Esophagus (tissue), 2 donors: Measurements from ENCODE around the gene MCTP2. TPM values are rescaled to one million over a fixed set of nuclear protein-coding genes. Genes with fewer than 3 reads are reported as not detected.
"Not testable (repeated sequence)": the region's sequence is repeated elsewhere in the genome, so short reads cannot be mapped to it uniquely, and the experiment has no call there.

Experiments used
- H3K27ac ChIP-seq, 2 donors: one replicate each; pipeline ENCODE4 v1.5.1; 2013; ENCODE audit warnings: low read depth in 2 of 2, mild to moderate bottlenecking in 2 of 2, inconsistent platforms in 1 of 2, low read length in 1 of 2, moderate library complexity in 1 of 2
- H3K27me3 ChIP-seq, 2 donors: one replicate each; pipeline ENCODE4 v1.6.1; 2013; ENCODE audit warnings: low read length in 2 of 2, control low read depth in 1 of 2, mild to moderate bottlenecking in 1 of 2; ENCODE audit not compliant: insufficient read depth in 2 of 2, control insufficient read depth in 1 of 2
- H3K36me3 ChIP-seq, 2 donors: one replicate each; pipeline ENCODE4 v1.6.1; 2013; ENCODE audit warnings: low read length in 1 of 2; ENCODE audit not compliant: control insufficient read depth in 2 of 2, insufficient read depth in 2 of 2
- H3K4me1 ChIP-seq, 2 donors: one replicate each; pipeline ENCODE4 v1.6.1; 2013; ENCODE audit warnings: low read length in 1 of 2; ENCODE audit not compliant: control insufficient read depth in 2 of 2, insufficient read depth in 2 of 2
- H3K4me3 ChIP-seq, 2 donors: one replicate each; pipeline ENCODE4 v1.5.1; 2013; ENCODE audit warnings: low read length in 2 of 2, mild to moderate bottlenecking in 2 of 2, low read depth in 1 of 2, moderate library complexity in 1 of 2
- H3K9me3 ChIP-seq, 2 donors: one replicate each; pipeline ENCODE4 v1.6.1; 2013; ENCODE audit warnings: mild to moderate bottlenecking in 2 of 2, low read depth in 1 of 2, low read length in 1 of 2, moderate library complexity in 1 of 2; ENCODE audit not compliant: control insufficient read depth in 2 of 2, insufficient read depth in 1 of 2
- WGBS, 2 donors: extraction: QIAGEN DNeasy Blood & Tissue Kit; methylation state at CpG; one replicate each; pipeline ENCODE4 v1.1.7; 2013; 5-methylcytosine and 5-hydroxymethylcytosine counted together
- polyA plus RNA-seq, 2 donors: library from polyadenylated mRNA; stranded (reverse); fragments of 200-250 nt; gene quantifications; one replicate each; pipeline ENCODE4 v1.2.3, GENCODE V29; 2013
- donor health status: healthy with polysubstance abuse.
- donor health status: Bipolar disorder and iron deficiency.

The MCTP2 gene
- polyA plus RNA-seq, 2 donors: 2.4 to 2.5 TPM

GRCh38 chr15:94493586-94493985 lies 262.2 kb downstream of the MCTP2 start:
- not testable (repeated sequence) for H3K4me3 ChIP-seq, H3K36me3 ChIP-seq, H3K9me3 ChIP-seq, H3K27ac ChIP-seq, H3K4me1 ChIP-seq, H3K27me3 ChIP-seq
- 33 to 56% methylated on average over 1 of the region's 1 CpG for WGBS, 2 donors

GRCh38 chr15:94494732-94495131 lies 263.4 kb downstream of the MCTP2 start:
- no peaks in the 10 kb centered on the region for H3K36me3 ChIP-seq
- 38 to 61% methylated on average over 4 of the region's 4 CpGs for WGBS, 2 donors
- H3K27me3 ChIP-seq: no peaks in the 10 kb centered on the region
- H3K27ac ChIP-seq: no peak overlapping the region
- H3K4me1 ChIP-seq: no peaks in the 10 kb centered on the region
- peaks cover 0 to 5% of the 10 kb centered on the region in 2 donors for H3K9me3 ChIP-seq
- no peak overlapping the region for H3K4me3 ChIP-seq

- H3K27ac ChIP-seq: no peak overlapping the region
- H3K4me1 ChIP-seq: no peaks in the 10 kb centered on the region
- WGBS, 2 donors: 62 to 64% methylated on average over 2 of the region's 2 CpGs
- H3K36me3 ChIP-seq: no peaks in the 10 kb centered on the region
- H3K4me3 ChIP-seq: no peak overlapping the region
- H3K9me3 ChIP-seq: peaks cover 0 to 2% of the 10 kb centered on the region in 2 donors
- H3K27me3 ChIP-seq: no peaks in the 10 kb centered on the region
These were observed 271.9 kb downstream of the MCTP2 start for GRCh38 chr15:94503293-94503692.

DNA sequence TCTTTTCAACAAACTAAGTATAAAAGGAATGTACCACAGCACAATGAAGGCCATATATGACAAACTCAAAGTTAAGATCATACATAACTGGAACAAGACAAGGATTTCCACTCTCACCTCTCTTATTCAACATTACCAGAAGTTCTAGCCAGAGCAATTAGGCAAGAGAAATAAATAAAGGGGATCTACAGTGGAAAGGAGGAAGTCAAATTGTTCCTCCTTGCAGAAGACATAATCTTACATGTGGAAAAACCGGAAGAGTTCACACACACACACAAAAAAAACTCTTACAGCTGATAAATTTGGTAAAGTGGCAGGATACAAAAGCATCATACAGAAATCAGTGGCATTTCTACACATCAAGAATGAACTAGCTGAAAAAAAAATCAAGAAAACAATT lies 277.9 kb downstream of the MCTP2 start:
- Histone ChIP-seq H3K27ac (no peak overlapping the region), H3K9me3 (no peaks in the 10 kb centered on the region), H3K27me3 (no peaks in the 10 kb centered on the region), H3K4me3 (no peak overlapping the region), H3K36me3 (no peaks in the 10 kb centered on the region), H3K4me1 (no peaks in the 10 kb centered on the region)
- WGBS, 2 donors: 75 to 85% methylated on average over 1 of the region's 1 CpG

GRCh38 chr15:94522125-94522524 lies 290.8 kb downstream of the MCTP2 start:
- 77 to 81% methylated on average over 3 of the region's 3 CpGs for WGBS, 2 donors
- Histone ChIP-seq H3K4me3 (no peak overlapping the region), H3K4me1 (peaks cover 0 to 2% of the 10 kb centered on the region in 2 donors), H3K27ac (peak overlapping the region in 1 of 2 donors; percentile 2), H3K27me3 (no peaks in the 10 kb centered on the region), H3K9me3 (no peaks in the 10 kb centered on the region), H3K36me3 (no peaks in the 10 kb centered on the region)

DNA sequence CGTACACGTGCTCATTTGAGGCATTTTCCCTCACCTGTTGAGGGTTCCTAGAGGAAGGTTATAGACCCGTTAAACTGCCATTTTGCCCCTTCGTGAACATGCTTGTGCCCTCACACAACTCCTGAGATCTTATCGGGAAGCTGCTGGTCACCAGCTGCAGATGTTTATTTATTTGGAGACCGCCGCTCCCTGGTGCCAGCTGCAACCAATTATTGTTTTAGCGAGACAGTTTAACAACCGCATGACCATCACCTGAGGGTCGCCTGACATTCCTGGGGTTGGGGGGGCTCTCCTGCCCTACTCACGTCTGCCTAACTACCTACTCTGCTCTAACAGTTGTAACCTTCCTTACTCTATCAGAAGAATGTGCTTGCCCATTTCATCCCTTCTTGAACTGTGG lies 292.5 kb downstream of the MCTP2 start:
- Histone ChIP-seq H3K9me3 (no peaks in the 10 kb centered on the region), H3K36me3 (no peaks in the 10 kb centered on the region), H3K27me3 (no peaks in the 10 kb centered on the region), H3K4me1 (peaks cover 0 to 2% of the 10 kb centered on the region in 2 donors), H3K4me3 (no peak overlapping the region), H3K27ac (no peak overlapping the region)
- 68 to 74% methylated on average over 11 of the region's 11 CpGs for WGBS, 2 donors

DNA sequence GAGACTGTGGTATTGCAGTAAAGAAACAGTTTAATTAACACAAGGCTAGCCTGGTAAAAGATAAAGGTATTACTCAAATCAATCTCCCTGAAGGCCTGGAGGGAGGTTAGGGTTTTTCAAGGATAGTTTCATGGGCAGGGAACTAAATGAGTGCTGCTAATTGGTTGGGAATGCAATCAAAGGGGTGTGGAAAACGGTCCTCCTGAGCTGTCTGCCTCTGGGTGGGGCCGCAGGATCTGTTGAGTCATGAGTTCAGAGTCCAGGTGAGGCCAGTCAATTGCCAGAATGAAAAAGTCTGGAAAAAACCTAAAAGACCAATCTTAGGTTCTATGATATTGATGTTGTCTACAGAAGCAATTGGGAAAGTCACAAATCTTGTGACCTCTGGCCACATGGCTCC lies 293.2 kb downstream of the MCTP2 start:
- WGBS, 2 donors: 52 to 64% methylated on average over 2 of the region's 2 CpGs

GRCh38 chr15:94526071-94526689 lies 294.8 kb downstream of the MCTP2 start:
- H3K4me1 ChIP-seq: peaks cover 0 to 2% of the 10 kb centered on the region in 2 donors
- no peaks in the 10 kb centered on the region for H3K36me3 ChIP-seq
- no peak overlapping the region for H3K27ac ChIP-seq
- no peak overlapping the region for H3K4me3 ChIP-seq
- no peaks in the 10 kb centered on the region for H3K27me3 ChIP-seq
- 75 to 78% methylated on average over 5 of the region's 5 CpGs for WGBS, 2 donors
- H3K9me3 ChIP-seq: no peaks in the 10 kb centered on the region

More for the DNA sequence above, 293.2 kb downstream of the MCTP2 start:
- no peaks in the 10 kb centered on the region for H3K36me3 ChIP-seq
- H3K9me3 ChIP-seq: no peaks in the 10 kb centered on the region
- H3K4me1 ChIP-seq: peaks cover 0 to 2% of the 10 kb centered on the region in 2 donors
- no peak overlapping the region for H3K27ac ChIP-seq
- no peak overlapping the region for H3K4me3 ChIP-seq
- H3K27me3 ChIP-seq: no peaks in the 10 kb centered on the region

DNA sequence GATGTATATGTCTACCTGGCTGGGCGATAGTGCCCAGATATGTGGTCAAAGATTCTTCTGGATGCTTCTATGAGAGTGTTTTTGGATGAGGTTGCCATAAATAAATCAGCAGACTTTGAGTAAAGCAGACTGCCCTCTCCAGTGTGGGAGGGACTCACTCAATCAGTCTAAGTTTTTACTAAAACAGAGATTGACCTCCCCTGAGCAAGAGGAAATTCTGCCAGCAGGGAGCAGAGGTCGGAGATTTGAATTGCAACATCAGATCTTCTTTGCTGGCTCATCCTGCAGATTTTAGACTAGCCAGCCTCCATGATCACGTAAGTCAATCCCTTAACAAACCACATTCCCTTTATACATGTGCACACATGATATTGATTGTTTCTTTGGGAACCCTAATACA lies 300.9 kb downstream of the MCTP2 start:
- no peaks in the 10 kb centered on the region for H3K27me3 ChIP-seq
- no peak overlapping the region for H3K4me3 ChIP-seq
- H3K9me3 ChIP-seq: no peaks in the 10 kb centered on the region
- H3K4me1 ChIP-seq: no peaks in the 10 kb centered on the region
- WGBS, 2 donors: 63% methylated on average over 3 of the region's 3 CpGs
- no peak overlapping the region for H3K27ac ChIP-seq
- H3K36me3 ChIP-seq: no peaks in the 10 kb centered on the region
